Measurements from ENCODE around the gene ABHD15.

DNA sequence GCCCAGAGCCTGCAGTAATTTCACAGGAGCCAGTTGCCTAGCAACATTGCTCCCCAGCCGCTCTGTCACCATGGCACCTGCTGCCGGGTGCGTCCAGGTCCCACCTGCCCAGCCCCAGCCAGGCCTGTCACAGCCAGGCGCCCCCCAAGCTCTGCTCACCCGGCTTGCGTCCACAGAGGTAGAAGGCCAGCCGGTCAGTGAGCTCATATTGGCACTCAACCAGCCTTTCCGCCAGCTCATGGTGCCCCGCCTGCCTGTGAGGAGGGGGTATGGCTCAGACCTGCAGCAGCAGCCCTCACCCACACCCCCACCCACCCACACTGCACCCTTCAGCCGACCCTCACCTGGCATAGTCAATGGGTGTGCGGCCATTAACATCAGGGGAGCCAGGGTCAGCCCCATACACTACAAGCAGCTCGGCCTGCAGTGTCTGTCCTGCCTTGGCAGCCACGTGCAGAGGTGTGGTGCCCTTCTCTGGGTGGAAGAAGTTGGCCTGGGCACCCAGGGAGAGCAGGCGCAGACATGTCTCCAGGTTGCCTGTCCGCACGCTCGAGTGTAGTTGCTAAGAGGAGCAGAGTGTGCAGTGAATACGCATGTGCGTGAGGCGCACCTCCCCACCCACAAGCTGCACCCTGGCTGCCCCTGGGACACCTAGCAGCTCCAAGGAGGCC is 14.9 kb upstream of the ABHD15 start:
- TF ChIP-seq POLR2A (IDR thresholded peaks at IDR 0.05) = no peak
- TF ChIP-seq, protein P1, sequence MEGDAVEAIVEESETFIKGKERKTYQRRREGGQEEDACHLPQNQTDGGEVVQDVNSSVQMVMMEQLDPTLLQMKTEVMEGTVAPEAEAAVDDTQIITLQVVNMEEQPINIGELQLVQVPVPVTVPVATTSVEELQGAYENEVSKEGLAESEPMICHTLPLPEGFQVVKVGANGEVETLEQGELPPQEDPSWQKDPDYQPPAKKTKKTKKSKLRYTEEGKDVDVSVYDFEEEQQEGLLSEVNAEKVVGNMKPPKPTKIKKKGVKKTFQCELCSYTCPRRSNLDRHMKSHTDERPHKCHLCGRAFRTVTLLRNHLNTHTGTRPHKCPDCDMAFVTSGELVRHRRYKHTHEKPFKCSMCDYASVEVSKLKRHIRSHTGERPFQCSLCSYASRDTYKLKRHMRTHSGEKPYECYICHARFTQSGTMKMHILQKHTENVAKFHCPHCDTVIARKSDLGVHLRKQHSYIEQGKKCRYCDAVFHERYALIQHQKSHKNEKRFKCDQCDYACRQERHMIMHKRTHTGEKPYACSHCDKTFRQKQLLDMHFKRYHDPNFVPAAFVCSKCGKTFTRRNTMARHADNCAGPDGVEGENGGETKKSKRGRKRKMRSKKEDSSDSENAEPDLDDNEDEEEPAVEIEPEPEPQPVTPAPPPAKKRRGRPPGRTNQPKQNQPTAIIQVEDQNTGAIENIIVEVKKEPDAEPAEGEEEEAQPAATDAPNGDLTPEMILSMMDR (IDR thresholded peaks at IDR 0.05) = no peak
- peak in 1 of 2 donors; percentile 26 for TF ChIP-seq POLR2AphosphoS5 (IDR thresholded peaks at IDR 0.05; ENCODE audit: insufficient read depth in 1 of 2, low read depth in 1 of 2)
